WTC11 (cell line): Measurements from ENCODE around the gene ACO2. TPM values are rescaled to one million over a fixed set of nuclear protein-coding genes. Genes with fewer than 3 reads are reported as not detected.

ENCODE experiments used
- ATAC-seq: fragments of 200-7000 bp; cut with Tn5 transposase; 2 replicates; pipeline ENCODE4 v1.10.0; 2021; ENCODE audit warnings: mild to moderate bottlenecking, moderate library complexity
- CTCF ChIA-PET: fragments of 300-600 bp; sonication (Branson Sonifier 250); formaldehyde crosslinking; loops from one replicate; lab custom pipeline; 2021; ENCODE audit warnings: antibody characterized with exemption; lab: Charles Lee
- POLR2A ChIA-PET: fragments of 350-600 bp; sonication (Branson Sonifier 250); formaldehyde crosslinking; loops from one replicate; lab custom pipeline; 2021; ENCODE audit warnings: antibody characterized with exemption; lab: Charles Lee
- DNase-seq: peaks from one replicate; pipeline ENCODE4 v3.0.0; 2021; ENCODE audit warnings: low spot score
- H3K27ac Mint-ChIP-seq: 2 replicates; pipeline ENCODE4 v1.8.0; 2021; ENCODE audit warnings: mixed read lengths
- H3K27me3 Mint-ChIP-seq: 2 replicates; pipeline ENCODE4 v1.8.0; 2021; ENCODE audit warnings: low read depth, mild to moderate bottlenecking, moderate library complexity, mixed read lengths
- H3K36me3 Mint-ChIP-seq: 2 replicates; pipeline ENCODE4 v1.8.0; 2021; ENCODE audit warnings: mixed read lengths
- H3K4me1 Mint-ChIP-seq: 2 replicates; pipeline ENCODE4 v1.8.0; 2022; ENCODE audit warnings: mixed read lengths
- H3K4me3 Mint-ChIP-seq: 2 replicates; pipeline ENCODE4 v1.8.0; 2021; ENCODE audit warnings: mild to moderate bottlenecking, moderate library complexity, mixed read lengths
- H3K9me3 Mint-ChIP-seq: 2 replicates; pipeline ENCODE4 v1.8.0; 2021; ENCODE audit warnings: mixed read lengths
- ATF1 ChIP-seq: sonication (generic); formaldehyde crosslinking; IDR thresholded peaks from 2 replicates; pipeline ENCODE4 v1.8.1; 2023; ENCODE audit warnings: mild to moderate bottlenecking, moderate library complexity, missing genetic modification reagents
- ETV6 ChIP-seq: sonication (generic); formaldehyde crosslinking; IDR thresholded peaks from 2 replicates; pipeline ENCODE4 v1.8.1; 2022; ENCODE audit warnings: mild to moderate bottlenecking, missing genetic modification reagents
- KAT7 ChIP-seq: sonication (generic); formaldehyde crosslinking; IDR thresholded peaks from 2 replicates; pipeline ENCODE4 v1.8.1; 2023; ENCODE audit warnings: missing genetic modification reagents, mild to moderate bottlenecking, borderline replicate concordance
- NR3C1 ChIP-seq: sonication (generic); formaldehyde crosslinking; conservative IDR thresholded peaks from 2 replicates; pipeline ENCODE4 v1.8.1; 2023; ENCODE audit warnings: low read depth, mild to moderate bottlenecking, missing genetic modification reagents
- ZNF121 ChIP-seq: sonication (generic); formaldehyde crosslinking; IDR thresholded peaks from 2 replicates; pipeline ENCODE4 v1.8.0; 2023; ENCODE audit warnings: missing genetic modification reagents
- ZNF263 ChIP-seq: sonication (generic); formaldehyde crosslinking; IDR thresholded peaks from 2 replicates; pipeline ENCODE4 v1.8.1; 2022; ENCODE audit warnings: low read depth, mild to moderate bottlenecking, moderate library complexity, missing genetic modification reagents
- ZNF423 ChIP-seq: fragments of 250-450 bp; sonication (Bioruptor Pico); IDR thresholded peaks from 2 replicates; pipeline ENCODE4 v2.1.2; 2022; ENCODE audit warnings: mild to moderate bottlenecking, moderate library complexity
- total RNA-seq: library from RNA; stranded (reverse); gene quantifications from 3 replicates; pipeline ENCODE4 v1.2.3, GENCODE V29; 2021
- TF ChIP-seq, protein P1 (sequence below): sonication (generic); formaldehyde crosslinking; IDR thresholded peaks from 2 replicates; pipeline ENCODE4 v1.8.0; 2022; ENCODE audit warnings: mild to moderate bottlenecking, missing genetic modification reagents
- TF ChIP-seq, protein P2 (sequence below): sonication (generic); formaldehyde crosslinking; IDR thresholded peaks from 2 replicates; pipeline ENCODE4 v1.8.1; 2023; ENCODE audit warnings: mild to moderate bottlenecking, missing genetic modification reagents, moderate library complexity
- TF ChIP-seq, protein P3 (sequence below): fragments of 200-600 bp; IDR thresholded peaks from 2 replicates; pipeline ENCODE4 v1.8.0; 2022; ENCODE audit warnings: antibody characterized with exemption
- TF ChIP-seq, protein P4 (sequence below): sonication (generic); formaldehyde crosslinking; IDR thresholded peaks from 2 replicates; pipeline ENCODE4 v1.8.1; 2023; ENCODE audit warnings: mild to moderate bottlenecking, missing genetic modification reagents
- TF ChIP-seq, protein P5 (sequence below): sonication (generic); formaldehyde crosslinking; IDR thresholded peaks from 2 replicates; pipeline ENCODE4 v1.8.0; 2023; ENCODE audit warnings: mild to moderate bottlenecking, missing genetic modification reagents
- TF ChIP-seq, protein P6 (sequence below): fragments of 250-450 bp; sonication (Bioruptor Pico); IDR thresholded peaks from 2 replicates; pipeline ENCODE4 v1.9.0; 2021; ENCODE audit warnings: mild to moderate bottlenecking, borderline replicate concordance
- TF ChIP-seq, protein P7 (sequence below): fragments of 250-450 bp; sonication (Bioruptor Pico); IDR thresholded peaks from 2 replicates; pipeline ENCODE4 v1.9.0; 2021; ENCODE audit warnings: mild to moderate bottlenecking

The ACO2 gene
- total RNA-seq, 1 experiment from 2014 or later = 104 TPM

DNA sequence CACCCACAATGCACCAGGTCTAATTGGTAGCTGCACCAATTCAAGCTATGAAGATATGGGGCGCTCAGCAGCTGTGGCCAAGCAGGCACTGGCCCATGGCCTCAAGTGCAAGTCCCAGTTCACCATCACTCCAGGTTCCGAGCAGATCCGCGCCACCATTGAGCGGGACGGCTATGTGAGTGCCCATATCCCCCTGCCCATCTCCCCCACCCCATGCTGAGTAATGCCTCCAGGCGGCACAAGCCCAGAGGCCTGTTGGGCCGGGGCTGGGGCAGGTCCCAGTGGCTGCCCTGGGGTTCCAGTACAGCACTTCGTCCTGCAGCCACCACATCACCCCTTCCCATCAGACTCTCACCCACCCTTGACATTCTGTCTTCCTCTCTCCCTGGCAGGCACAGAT, 53.9 kb downstream of the ACO2 start:
- Mint-ChIP-seq H3K4me1 (no peaks in the 10 kb centered on the region), H3K36me3 (peaks cover 15% of the 10 kb centered on the region), H3K27ac (peak overlapping the region; percentile 83), H3K4me3 (no peak overlapping the region), H3K27me3 (peaks cover 2% of the 10 kb centered on the region; the same call in 1 of the 2 replicates), H3K9me3 (no peaks in the 10 kb centered on the region)
- TF ChIP-seq, protein P1, sequence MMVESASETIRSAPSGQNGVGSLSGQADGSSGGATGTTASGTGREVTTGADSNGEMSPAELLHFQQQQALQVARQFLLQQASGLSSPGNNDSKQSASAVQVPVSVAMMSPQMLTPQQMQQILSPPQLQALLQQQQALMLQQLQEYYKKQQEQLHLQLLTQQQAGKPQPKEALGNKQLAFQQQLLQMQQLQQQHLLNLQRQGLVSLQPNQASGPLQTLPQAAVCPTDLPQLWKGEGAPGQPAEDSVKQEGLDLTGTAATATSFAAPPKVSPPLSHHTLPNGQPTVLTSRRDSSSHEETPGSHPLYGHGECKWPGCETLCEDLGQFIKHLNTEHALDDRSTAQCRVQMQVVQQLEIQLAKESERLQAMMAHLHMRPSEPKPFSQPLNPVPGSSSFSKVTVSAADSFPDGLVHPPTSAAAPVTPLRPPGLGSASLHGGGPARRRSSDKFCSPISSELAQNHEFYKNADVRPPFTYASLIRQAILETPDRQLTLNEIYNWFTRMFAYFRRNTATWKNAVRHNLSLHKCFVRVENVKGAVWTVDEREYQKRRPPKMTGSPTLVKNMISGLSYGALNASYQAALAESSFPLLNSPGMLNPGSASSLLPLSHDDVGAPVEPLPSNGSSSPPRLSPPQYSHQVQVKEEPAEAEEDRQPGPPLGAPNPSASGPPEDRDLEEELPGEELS = no peak
- TF ChIP-seq, protein P2, sequence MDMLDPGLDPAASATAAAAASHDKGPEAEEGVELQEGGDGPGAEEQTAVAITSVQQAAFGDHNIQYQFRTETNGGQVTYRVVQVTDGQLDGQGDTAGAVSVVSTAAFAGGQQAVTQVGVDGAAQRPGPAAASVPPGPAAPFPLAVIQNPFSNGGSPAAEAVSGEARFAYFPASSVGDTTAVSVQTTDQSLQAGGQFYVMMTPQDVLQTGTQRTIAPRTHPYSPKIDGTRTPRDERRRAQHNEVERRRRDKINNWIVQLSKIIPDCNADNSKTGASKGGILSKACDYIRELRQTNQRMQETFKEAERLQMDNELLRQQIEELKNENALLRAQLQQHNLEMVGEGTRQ (CRISPR knock-in tag) = no peak
- no peak for TF ChIP-seq ETV6 (CRISPR knock-in tag)
- TF ChIP-seq, protein P3, sequence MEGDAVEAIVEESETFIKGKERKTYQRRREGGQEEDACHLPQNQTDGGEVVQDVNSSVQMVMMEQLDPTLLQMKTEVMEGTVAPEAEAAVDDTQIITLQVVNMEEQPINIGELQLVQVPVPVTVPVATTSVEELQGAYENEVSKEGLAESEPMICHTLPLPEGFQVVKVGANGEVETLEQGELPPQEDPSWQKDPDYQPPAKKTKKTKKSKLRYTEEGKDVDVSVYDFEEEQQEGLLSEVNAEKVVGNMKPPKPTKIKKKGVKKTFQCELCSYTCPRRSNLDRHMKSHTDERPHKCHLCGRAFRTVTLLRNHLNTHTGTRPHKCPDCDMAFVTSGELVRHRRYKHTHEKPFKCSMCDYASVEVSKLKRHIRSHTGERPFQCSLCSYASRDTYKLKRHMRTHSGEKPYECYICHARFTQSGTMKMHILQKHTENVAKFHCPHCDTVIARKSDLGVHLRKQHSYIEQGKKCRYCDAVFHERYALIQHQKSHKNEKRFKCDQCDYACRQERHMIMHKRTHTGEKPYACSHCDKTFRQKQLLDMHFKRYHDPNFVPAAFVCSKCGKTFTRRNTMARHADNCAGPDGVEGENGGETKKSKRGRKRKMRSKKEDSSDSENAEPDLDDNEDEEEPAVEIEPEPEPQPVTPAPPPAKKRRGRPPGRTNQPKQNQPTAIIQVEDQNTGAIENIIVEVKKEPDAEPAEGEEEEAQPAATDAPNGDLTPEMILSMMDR = no peak
- no peak for TF ChIP-seq KAT7 (CRISPR knock-in tag)
- no peak for TF ChIP-seq ZNF263 (CRISPR knock-in tag)
- TF ChIP-seq, protein P4, sequence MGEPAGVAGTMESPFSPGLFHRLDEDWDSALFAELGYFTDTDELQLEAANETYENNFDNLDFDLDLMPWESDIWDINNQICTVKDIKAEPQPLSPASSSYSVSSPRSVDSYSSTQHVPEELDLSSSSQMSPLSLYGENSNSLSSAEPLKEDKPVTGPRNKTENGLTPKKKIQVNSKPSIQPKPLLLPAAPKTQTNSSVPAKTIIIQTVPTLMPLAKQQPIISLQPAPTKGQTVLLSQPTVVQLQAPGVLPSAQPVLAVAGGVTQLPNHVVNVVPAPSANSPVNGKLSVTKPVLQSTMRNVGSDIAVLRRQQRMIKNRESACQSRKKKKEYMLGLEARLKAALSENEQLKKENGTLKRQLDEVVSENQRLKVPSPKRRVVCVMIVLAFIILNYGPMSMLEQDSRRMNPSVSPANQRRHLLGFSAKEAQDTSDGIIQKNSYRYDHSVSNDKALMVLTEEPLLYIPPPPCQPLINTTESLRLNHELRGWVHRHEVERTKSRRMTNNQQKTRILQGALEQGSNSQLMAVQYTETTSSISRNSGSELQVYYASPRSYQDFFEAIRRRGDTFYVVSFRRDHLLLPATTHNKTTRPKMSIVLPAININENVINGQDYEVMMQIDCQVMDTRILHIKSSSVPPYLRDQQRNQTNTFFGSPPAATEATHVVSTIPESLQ = no peak
- no peak for TF ChIP-seq NR3C1 (CRISPR knock-in tag)
- no peak for TF ChIP-seq ATF1
- TF ChIP-seq, protein P5, sequence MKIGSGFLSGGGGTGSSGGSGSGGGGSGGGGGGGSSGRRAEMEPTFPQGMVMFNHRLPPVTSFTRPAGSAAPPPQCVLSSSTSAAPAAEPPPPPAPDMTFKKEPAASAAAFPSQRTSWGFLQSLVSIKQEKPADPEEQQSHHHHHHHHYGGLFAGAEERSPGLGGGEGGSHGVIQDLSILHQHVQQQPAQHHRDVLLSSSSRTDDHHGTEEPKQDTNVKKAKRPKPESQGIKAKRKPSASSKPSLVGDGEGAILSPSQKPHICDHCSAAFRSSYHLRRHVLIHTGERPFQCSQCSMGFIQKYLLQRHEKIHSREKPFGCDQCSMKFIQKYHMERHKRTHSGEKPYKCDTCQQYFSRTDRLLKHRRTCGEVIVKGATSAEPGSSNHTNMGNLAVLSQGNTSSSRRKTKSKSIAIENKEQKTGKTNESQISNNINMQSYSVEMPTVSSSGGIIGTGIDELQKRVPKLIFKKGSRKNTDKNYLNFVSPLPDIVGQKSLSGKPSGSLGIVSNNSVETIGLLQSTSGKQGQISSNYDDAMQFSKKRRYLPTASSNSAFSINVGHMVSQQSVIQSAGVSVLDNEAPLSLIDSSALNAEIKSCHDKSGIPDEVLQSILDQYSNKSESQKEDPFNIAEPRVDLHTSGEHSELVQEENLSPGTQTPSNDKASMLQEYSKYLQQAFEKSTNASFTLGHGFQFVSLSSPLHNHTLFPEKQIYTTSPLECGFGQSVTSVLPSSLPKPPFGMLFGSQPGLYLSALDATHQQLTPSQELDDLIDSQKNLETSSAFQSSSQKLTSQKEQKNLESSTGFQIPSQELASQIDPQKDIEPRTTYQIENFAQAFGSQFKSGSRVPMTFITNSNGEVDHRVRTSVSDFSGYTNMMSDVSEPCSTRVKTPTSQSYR (CRISPR knock-in tag) = no peak
- ATAC-seq (no peak), DNase-seq (no peak)
- ChIA-PET POLR2A (no interaction called here), CTCF (interaction anchor here (1.0 to 3.0 kb wide), 2 partner anchors 119 to 144 kb away, joined by 3 to 44 read pairs; no protein-coding TSS in a partner anchor)

DNA sequence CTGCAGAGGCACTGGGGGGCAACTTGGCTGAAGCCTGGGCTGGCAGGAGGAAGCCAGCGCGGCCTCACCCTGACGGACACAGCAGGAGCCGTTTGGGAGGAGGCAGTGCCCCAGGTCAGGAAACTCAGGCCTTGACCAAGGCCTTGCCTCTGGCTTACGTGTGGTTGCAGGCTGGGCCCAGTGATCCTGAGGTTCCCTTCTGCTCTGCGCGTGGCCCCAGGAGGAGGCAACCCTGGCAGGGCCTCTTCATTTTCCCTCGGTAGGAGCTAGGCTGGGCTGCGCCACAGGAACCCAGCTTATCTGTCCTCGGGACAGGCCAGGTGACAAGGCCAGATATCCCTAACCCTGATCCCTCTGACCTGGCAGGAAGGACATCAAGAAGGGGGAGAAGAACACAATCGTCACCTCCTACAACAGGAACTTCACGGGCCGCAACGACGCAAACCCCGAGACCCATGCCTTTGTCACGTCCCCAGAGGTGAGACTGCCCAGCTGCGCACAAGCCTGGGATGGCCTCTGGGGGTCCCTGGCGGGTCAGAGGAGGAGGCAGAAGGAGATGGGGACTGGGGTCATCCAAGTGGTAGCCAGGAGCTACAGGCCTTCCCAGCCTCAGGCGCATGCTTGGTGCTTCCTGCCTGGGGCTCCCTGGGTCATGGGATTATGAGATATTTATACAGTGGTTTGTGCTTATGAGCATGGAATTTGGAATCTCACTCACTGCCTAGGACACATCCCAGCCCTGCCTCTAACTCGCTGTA, 54.7 kb downstream of the ACO2 start:
- peak; percentile 41 for DNase-seq
- POLR2A ChIA-PET = interaction anchor here (1.0 kb wide), 1 partner anchor 55 kb away, joined by 3 read pairs; the partner anchor contains the start of gene ACO2
- TF ChIP-seq, protein P6, sequence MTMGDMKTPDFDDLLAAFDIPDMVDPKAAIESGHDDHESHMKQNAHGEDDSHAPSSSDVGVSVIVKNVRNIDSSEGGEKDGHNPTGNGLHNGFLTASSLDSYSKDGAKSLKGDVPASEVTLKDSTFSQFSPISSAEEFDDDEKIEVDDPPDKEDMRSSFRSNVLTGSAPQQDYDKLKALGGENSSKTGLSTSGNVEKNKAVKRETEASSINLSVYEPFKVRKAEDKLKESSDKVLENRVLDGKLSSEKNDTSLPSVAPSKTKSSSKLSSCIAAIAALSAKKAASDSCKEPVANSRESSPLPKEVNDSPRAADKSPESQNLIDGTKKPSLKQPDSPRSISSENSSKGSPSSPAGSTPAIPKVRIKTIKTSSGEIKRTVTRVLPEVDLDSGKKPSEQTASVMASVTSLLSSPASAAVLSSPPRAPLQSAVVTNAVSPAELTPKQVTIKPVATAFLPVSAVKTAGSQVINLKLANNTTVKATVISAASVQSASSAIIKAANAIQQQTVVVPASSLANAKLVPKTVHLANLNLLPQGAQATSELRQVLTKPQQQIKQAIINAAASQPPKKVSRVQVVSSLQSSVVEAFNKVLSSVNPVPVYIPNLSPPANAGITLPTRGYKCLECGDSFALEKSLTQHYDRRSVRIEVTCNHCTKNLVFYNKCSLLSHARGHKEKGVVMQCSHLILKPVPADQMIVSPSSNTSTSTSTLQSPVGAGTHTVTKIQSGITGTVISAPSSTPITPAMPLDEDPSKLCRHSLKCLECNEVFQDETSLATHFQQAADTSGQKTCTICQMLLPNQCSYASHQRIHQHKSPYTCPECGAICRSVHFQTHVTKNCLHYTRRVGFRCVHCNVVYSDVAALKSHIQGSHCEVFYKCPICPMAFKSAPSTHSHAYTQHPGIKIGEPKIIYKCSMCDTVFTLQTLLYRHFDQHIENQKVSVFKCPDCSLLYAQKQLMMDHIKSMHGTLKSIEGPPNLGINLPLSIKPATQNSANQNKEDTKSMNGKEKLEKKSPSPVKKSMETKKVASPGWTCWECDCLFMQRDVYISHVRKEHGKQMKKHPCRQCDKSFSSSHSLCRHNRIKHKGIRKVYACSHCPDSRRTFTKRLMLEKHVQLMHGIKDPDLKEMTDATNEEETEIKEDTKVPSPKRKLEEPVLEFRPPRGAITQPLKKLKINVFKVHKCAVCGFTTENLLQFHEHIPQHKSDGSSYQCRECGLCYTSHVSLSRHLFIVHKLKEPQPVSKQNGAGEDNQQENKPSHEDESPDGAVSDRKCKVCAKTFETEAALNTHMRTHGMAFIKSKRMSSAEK = no peak
- TF ChIP-seq ZNF423 = no peak
- TF ChIP-seq, protein P7, sequence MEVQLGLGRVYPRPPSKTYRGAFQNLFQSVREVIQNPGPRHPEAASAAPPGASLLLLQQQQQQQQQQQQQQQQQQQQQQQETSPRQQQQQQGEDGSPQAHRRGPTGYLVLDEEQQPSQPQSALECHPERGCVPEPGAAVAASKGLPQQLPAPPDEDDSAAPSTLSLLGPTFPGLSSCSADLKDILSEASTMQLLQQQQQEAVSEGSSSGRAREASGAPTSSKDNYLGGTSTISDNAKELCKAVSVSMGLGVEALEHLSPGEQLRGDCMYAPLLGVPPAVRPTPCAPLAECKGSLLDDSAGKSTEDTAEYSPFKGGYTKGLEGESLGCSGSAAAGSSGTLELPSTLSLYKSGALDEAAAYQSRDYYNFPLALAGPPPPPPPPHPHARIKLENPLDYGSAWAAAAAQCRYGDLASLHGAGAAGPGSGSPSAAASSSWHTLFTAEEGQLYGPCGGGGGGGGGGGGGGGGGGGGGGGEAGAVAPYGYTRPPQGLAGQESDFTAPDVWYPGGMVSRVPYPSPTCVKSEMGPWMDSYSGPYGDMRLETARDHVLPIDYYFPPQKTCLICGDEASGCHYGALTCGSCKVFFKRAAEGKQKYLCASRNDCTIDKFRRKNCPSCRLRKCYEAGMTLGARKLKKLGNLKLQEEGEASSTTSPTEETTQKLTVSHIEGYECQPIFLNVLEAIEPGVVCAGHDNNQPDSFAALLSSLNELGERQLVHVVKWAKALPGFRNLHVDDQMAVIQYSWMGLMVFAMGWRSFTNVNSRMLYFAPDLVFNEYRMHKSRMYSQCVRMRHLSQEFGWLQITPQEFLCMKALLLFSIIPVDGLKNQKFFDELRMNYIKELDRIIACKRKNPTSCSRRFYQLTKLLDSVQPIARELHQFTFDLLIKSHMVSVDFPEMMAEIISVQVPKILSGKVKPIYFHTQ (CRISPR knock-in tag) = 0 out of 2 replicates have a peak, but pooled peaks have one; percentile 31
- no peak for TF ChIP-seq ZNF121
- TF ChIP-seq, all 79 proteins: peak for 1
- peak; percentile 50 for ATAC-seq
- Mint-ChIP-seq H3K27ac (peak overlapping the region; percentile 49; the same call in 1 of the 2 replicates), H3K36me3 (peaks cover 18% of the 10 kb centered on the region), H3K4me3 (no peak overlapping the region), H3K27me3 (peaks cover 2% of the 10 kb centered on the region; the same call in 1 of the 2 replicates), H3K4me1 (no peaks in the 10 kb centered on the region), H3K9me3 (no peaks in the 10 kb centered on the region)
- CTCF ChIA-PET = interaction anchor here (0.9 to 3.0 kb wide), 16 partner anchors 9 to 222 kb away, joined by 3 to 44 read pairs (median 4); partner anchors contain the start of genes ACO2, PHF5A, PMM1 and TEF
